Activated naive CD8-positive, alpha-beta T cell treated with anti-CD3 and anti-CD28 coated beads, Interleukin-2, amount 50 U/mL, for 16 hours (primary cell): ENCODE data around the gene KIF2C.
"Not testable (repeated sequence)": the region's sequence is repeated elsewhere in the genome, so short reads cannot be mapped to it uniquely, and the experiment has no call there.

ENCODE experiments used
- DNase-seq: peaks from one replicate; pipeline ENCODE4 v3.0.0-alpha.2; 2020; ENCODE audit warnings: low read depth, low spot score

Gene KIF2C

GRCh38 chr1:44798481-44799365, 59.1 kb downstream of the KIF2C start:
- DNase-seq: no peak

GRCh38 chr1:44799770-44800584, 60.3 kb downstream of the KIF2C start, which contains the start of gene PLK3:
Gene PLK3 (plus strand): TSS chr1:44800377. CDS start chr1:44800464, 87 bp downstream.
- DNase-seq: peak; percentile 97

GRCh38 chr1:44801491-44802305, 62.1 kb downstream of the KIF2C start:
- no peak for DNase-seq

GRCh38 chr1:44802306-44803061, 62.8 kb downstream of the KIF2C start:
- DNase-seq: no peak

GRCh38 chr1:44803062-44803311, 63.4 kb downstream of the KIF2C start:
- DNase-seq: no peak

- no peak for DNase-seq
Measured at GRCh38 chr1:44803312-44804095, 63.9 kb downstream of the KIF2C start.

GRCh38 chr1:44805311-44806024, 65.8 kb downstream of the KIF2C start:
- no peak for DNase-seq

GRCh38 chr1:44806025-44806703, 66.5 kb downstream of the KIF2C start:
- no peak for DNase-seq

GRCh38 chr1:44806704-44807363, 67.2 kb downstream of the KIF2C start, which contains the start of gene DYNLT4:
Gene DYNLT4 (minus strand): TSS chr1:44807351. CDS start chr1:44806668, 683 bp downstream.
- DNase-seq: no peak

- DNase-seq: peak; percentile 62
Measured at GRCh38 chr1:44807364-44808062, 67.9 kb downstream of the KIF2C start.

GRCh38 chr1:44808063-44808937, 68.7 kb downstream of the KIF2C start, which contains the start of gene BTBD19:
Gene BTBD19 (plus strand): TSS chr1:44808523. CDS start chr1:44808821, 298 bp downstream.
- peak; percentile 42 for DNase-seq

GRCh38 chr1:44808938-44809917, 69.6 kb downstream of the KIF2C start:
- peak; percentile 70 for DNase-seq

- no peak for DNase-seq
Measured at GRCh38 chr1:44810101-44810761, 70.6 kb downstream of the KIF2C start.

- not testable (repeated sequence) for DNase-seq
Measured at GRCh38 chr1:44810762-44811105, 71.1 kb downstream of the KIF2C start.

GRCh38 chr1:44811234-44811633, 71.6 kb downstream of the KIF2C start:
- DNase-seq: no peak
